GM13976 (cell line): ENCODE data around the gene TEAD4.

Experiments used
- DNase-seq: peaks from one replicate; pipeline ENCODE4 v3.0.0; 2012; ENCODE audit warnings: low spot score
- in situ Hi-C: fragments of 300-500 bp; cut with MboI; formaldehyde crosslinking; loops from one replicate; pipeline ENCODE4 v1.12.0; 2022; ENCODE audit warnings: low sequenced_read_pairs, mixed read lengths, inconsistent platforms; ENCODE audit not compliant: unreplicated experiment
- TF ChIP-seq, protein P1 (sequence below): IDR thresholded peaks from 2 replicates; pipeline ENCODE4 v1.5.1; 2012; ENCODE audit warnings: borderline replicate concordance, mild to moderate bottlenecking; ENCODE audit not compliant: insufficient read depth; ENCODE audit errors: extremely low read depth, missing control alignments, control extremely low read depth

Gene TEAD4

DNA sequence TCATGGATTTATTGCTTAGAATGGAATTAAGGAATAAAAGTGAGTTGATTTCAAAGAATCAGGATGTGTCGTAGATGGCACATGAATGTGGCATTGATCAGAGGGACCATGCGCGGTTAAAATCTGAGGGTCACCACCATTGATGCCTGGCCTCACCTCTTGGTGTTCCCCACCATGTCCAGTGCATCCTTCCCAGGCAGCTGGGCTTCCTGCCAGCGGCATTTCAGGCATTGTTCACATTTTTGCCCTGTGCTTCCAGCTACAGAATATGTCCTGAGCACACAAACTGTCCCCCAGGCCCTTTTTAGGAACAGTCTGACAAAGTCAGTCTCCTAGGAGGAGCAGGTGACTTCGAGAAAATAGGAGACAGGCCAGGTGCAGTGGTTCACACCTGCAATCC lies 76.0 kb downstream of the TEAD4 start:
- no peak for DNase-seq
- TF ChIP-seq, protein P1, sequence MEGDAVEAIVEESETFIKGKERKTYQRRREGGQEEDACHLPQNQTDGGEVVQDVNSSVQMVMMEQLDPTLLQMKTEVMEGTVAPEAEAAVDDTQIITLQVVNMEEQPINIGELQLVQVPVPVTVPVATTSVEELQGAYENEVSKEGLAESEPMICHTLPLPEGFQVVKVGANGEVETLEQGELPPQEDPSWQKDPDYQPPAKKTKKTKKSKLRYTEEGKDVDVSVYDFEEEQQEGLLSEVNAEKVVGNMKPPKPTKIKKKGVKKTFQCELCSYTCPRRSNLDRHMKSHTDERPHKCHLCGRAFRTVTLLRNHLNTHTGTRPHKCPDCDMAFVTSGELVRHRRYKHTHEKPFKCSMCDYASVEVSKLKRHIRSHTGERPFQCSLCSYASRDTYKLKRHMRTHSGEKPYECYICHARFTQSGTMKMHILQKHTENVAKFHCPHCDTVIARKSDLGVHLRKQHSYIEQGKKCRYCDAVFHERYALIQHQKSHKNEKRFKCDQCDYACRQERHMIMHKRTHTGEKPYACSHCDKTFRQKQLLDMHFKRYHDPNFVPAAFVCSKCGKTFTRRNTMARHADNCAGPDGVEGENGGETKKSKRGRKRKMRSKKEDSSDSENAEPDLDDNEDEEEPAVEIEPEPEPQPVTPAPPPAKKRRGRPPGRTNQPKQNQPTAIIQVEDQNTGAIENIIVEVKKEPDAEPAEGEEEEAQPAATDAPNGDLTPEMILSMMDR, result no peak
- in situ Hi-C loops, result loop anchor here (25.0 kb wide), 1 partner anchor 173 kb away; the partner anchor contains the start of gene TEX52

- in situ Hi-C loops, result loop anchor here (25.0 kb wide), 1 partner anchor 174 kb away; the partner anchor contains the start of gene TEX52
- TF ChIP-seq, protein P1, result no peak
- no peak for DNase-seq
Observed at GRCh38 chr12:3035815-3036702, 76.9 kb downstream of the TEAD4 start.

GRCh38 chr12:3036901-3037600 lies 77.9 kb downstream of the TEAD4 start:
- DNase-seq, result no peak
- in situ Hi-C loops, result loop anchor here (25.0 kb wide), 1 partner anchor 175 kb away; the partner anchor contains the start of gene TEX52
- TF ChIP-seq, protein P1, result no peak

DNA sequence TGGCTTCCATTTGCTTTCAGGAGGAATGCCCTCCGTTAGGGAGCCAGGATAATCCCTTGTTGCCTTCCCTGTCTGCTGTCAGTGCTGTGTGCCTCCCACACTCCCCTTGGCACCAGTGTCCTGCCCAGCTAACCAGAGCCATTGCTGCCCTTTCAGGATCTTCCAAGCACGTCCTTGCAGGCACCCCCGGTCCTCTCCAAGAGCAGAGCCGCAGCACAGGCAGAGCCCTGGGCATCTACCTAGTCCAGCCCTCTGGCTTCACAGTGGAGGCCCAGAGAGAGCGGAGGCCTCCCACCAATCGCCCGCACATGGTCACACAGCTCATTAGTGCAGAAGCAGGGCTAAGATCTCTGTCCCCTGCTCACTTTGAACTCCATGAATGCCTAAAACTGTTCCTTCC lies 79.0 kb downstream of the TEAD4 start:
- DNase-seq, result no peak
- TF ChIP-seq, protein P1, result no peak
- in situ Hi-C loops, result loop anchor here (25.0 kb wide), 1 partner anchor 176 kb away; the partner anchor contains the start of gene TEX52

DNA sequence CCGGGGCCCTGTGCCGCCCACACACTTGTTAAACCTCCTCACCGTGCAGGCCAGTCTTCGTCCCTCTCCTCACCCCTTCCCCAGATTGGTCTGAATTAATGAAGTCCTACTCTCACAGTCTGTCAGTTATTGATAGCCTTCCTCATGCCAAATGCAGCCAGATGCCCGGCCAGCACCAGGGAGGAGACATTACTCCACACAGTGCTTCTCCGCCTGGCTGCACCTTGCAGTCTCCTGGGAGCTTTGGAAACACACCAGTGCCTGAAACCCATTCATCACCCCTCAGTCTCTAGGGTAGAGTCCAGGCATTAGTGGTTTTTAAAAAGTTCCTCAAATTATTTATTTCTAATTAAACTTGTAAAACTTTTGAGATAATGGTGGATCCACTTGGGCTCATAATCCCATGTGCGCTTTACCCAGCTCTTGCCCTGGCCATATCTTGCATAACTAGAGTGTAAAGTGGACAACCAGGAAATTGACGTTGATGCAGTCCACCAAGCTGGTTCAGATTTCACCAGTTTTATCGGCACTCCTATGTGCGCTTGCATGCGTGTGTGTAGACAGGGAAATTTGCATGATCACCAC lies 79.8 kb downstream of the TEAD4 start:
- DNase-seq, result no peak
- in situ Hi-C loops, result loop anchor here (25.0 kb wide), 1 partner anchor 177 kb away; the partner anchor contains the start of gene TEX52
- TF ChIP-seq, protein P1, result no peak

DNA sequence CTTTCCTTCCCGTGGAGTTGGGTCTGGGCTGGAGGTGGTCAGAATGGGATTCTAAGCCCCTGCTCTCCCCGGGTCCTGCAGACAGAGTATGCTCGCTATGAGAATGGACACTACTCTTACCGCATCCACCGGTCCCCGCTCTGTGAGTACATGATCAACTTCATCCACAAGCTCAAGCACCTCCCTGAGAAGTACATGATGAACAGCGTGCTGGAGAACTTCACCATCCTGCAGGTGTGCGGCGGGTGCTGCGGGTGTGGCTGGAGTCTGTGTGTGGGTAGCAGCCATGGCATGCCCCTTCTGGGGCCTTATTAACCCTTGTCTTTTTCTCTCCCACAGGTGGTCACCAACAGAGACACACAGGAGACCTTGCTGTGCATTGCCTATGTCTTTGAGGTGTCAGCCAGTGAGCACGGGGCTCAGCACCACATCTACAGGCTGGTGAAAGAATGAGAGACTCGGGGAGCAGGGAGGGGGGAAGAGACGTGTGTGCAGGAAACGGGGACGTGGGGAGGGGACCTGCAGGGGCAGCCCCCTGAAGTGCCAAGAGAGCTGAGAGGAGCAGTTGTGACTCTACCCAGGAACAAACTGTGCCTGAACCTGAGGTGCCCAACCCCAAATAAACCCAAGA lies 80.9 kb downstream of the TEAD4 start:
- in situ Hi-C loops, result loop anchor here (25.0 kb wide), 1 partner anchor 178 kb away; the partner anchor contains the start of gene TEX52
- no peak for DNase-seq
- TF ChIP-seq, protein P1, result no peak
